ENCODE measurements around the gene KRTAP4-8. TPM values are rescaled to one million over a fixed set of nuclear protein-coding genes. Genes with fewer than 3 reads are reported as not detected.
"Not testable (repeated sequence)": the region's sequence is repeated elsewhere in the genome, so short reads cannot be mapped to it uniquely, and the experiment has no call there.

The KRTAP4-8 gene
- total RNA-seq, 1 donor from 2014 or later, result not detected

- H3K27me3 Mint-ChIP-seq (ENCODE audit: unreplicated experiment), result peaks cover 5% of the 10 kb centered on the region
- no peak overlapping the region for H3K4me3 Mint-ChIP-seq (ENCODE audit: unreplicated experiment)
- H3K4me1 Mint-ChIP-seq (ENCODE audit: unreplicated experiment), result no peaks in the 10 kb centered on the region
- DNase-seq (ENCODE audit: low spot score), result no peak
- TF ChIP-seq CTCF (IDR thresholded peaks at IDR 0.05; ENCODE audit: unreplicated experiment), result no peak
- H3K9me3 Mint-ChIP-seq (ENCODE audit: unreplicated experiment), result no peaks in the 10 kb centered on the region
- H3K27ac Mint-ChIP-seq (ENCODE audit: unreplicated experiment), result no peak overlapping the region
- H3K36me3 Mint-ChIP-seq (ENCODE audit: low read depth, unreplicated experiment), result no peaks in the 10 kb centered on the region
Observed at GRCh38 chr17:41067281-41067680, 30.7 kb downstream of the KRTAP4-8 start.

- no peaks in the 10 kb centered on the region for H3K36me3 Mint-ChIP-seq (ENCODE audit: low read depth, unreplicated experiment)
Observed at GRCh38 chr17:41065829-41066624, 31.9 kb downstream of the KRTAP4-8 start, which contains the start of gene KRTAP2-4. KRTAP2-4 (minus strand) TSS chr17:41065879; CDS start chr17:41065845, 34 bp downstream.

GRCh38 chr17:41065016-41065689 is 32.8 kb downstream of the KRTAP4-8 start:
- DNase-seq (ENCODE audit: low spot score), result not testable (repeated sequence)

More at GRCh38 chr17:41065829-41066624, 31.9 kb downstream of the KRTAP4-8 start, which contains the start of gene KRTAP2-4:
- Mint-ChIP-seq H3K4me3 (ENCODE audit: unreplicated experiment) (no peak within 1 kb of the TSS), H3K4me1 (ENCODE audit: unreplicated experiment) (no peaks in the 10 kb centered on the region), H3K27me3 (ENCODE audit: unreplicated experiment) (peaks cover 1% of the 10 kb centered on the region), H3K27ac (ENCODE audit: unreplicated experiment) (no peak within 1 kb of the TSS), H3K9me3 (ENCODE audit: unreplicated experiment) (no peaks in the 10 kb centered on the region)
- TF ChIP-seq CTCF (IDR thresholded peaks at IDR 0.05; ENCODE audit: unreplicated experiment), result no peak
- no peak for DNase-seq (ENCODE audit: low spot score)

GRCh38 chr17:41064301-41064700 is 33.6 kb downstream of the KRTAP4-8 start:
- Mint-ChIP-seq H3K27me3 (ENCODE audit: unreplicated experiment) (peaks cover 1% of the 10 kb centered on the region), H3K36me3 (ENCODE audit: low read depth, unreplicated experiment) (no peaks in the 10 kb centered on the region), H3K9me3 (ENCODE audit: unreplicated experiment) (no peaks in the 10 kb centered on the region), H3K27ac (ENCODE audit: unreplicated experiment) (no peak overlapping the region), H3K4me1 (ENCODE audit: unreplicated experiment) (no peaks in the 10 kb centered on the region), H3K4me3 (ENCODE audit: unreplicated experiment) (no peak overlapping the region)
- no peak for DNase-seq (ENCODE audit: low spot score)
- TF ChIP-seq CTCF (IDR thresholded peaks at IDR 0.05; ENCODE audit: unreplicated experiment), result no peak

More at GRCh38 chr17:41065016-41065689, 32.8 kb downstream of the KRTAP4-8 start:
- H3K4me3 Mint-ChIP-seq (ENCODE audit: unreplicated experiment); H3K36me3 Mint-ChIP-seq (ENCODE audit: low read depth, unreplicated experiment); H3K9me3 Mint-ChIP-seq (ENCODE audit: unreplicated experiment); H3K27ac Mint-ChIP-seq (ENCODE audit: unreplicated experiment); H3K27me3 Mint-ChIP-seq (ENCODE audit: unreplicated experiment); H3K4me1 Mint-ChIP-seq (ENCODE audit: unreplicated experiment): not testable (repeated sequence)

GRCh38 chr17:41063449-41063848 is 34.5 kb downstream of the KRTAP4-8 start:
- no peak for DNase-seq (ENCODE audit: low spot score)
- Mint-ChIP-seq H3K4me3 (ENCODE audit: unreplicated experiment) (no peak overlapping the region), H3K27ac (ENCODE audit: unreplicated experiment) (no peak overlapping the region), H3K36me3 (ENCODE audit: low read depth, unreplicated experiment) (no peaks in the 10 kb centered on the region), H3K4me1 (ENCODE audit: unreplicated experiment) (no peaks in the 10 kb centered on the region), H3K9me3 (ENCODE audit: unreplicated experiment) (no peaks in the 10 kb centered on the region), H3K27me3 (ENCODE audit: unreplicated experiment) (peaks cover 1% of the 10 kb centered on the region)
- no peak for TF ChIP-seq CTCF (IDR thresholded peaks at IDR 0.05; ENCODE audit: unreplicated experiment)
